CD4-positive, alpha-beta memory T cell (primary cell): ENCODE data around the gene MADD. TPM values are rescaled to one million over a fixed set of nuclear protein-coding genes. Genes with fewer than 3 reads are reported as not detected.
A peak's percentile ranks its signal among the peaks of the same experiment; 100 is the strongest.

Experiments
- CTCF ChIA-PET: fragments of 350-600 bp; sonication (Branson Sonifier 250); formaldehyde crosslinking; loops from one replicate; lab custom pipeline; 2021; ENCODE audit warnings: inconsistent platforms; ENCODE audit not compliant: partially characterized antibody; lab: Charles Lee
- POLR2A ChIA-PET: fragments of 350-600 bp; sonication (Branson Sonifier 250); formaldehyde crosslinking; loops from one replicate; lab custom pipeline; 2021; ENCODE audit not compliant: partially characterized antibody; lab: Charles Lee
- DNase-seq, 5 donors: peaks; one replicate each; pipeline versions ENCODE4 v3.0.0 to v3.0.0-alpha.2; 2020 to 2022; ENCODE audit warnings: mixed read lengths in 1 of 5
- H3K27ac ChIP-seq: one replicate; pipeline ENCODE4 v1.7.0; 2013; ENCODE audit warnings: low read depth, low read length
- H3K27me3 ChIP-seq: 2 replicates; pipeline ENCODE4 v1.7.0; 2013; ENCODE audit warnings: mild to moderate bottlenecking, low read length, moderate library complexity; ENCODE audit not compliant: insufficient read depth
- H3K36me3 ChIP-seq: 2 replicates; pipeline ENCODE4 v1.7.0; 2013; ENCODE audit warnings: mild to moderate bottlenecking, low read length, moderate library complexity; ENCODE audit not compliant: insufficient read depth
- H3K4me1 ChIP-seq: 2 replicates; pipeline ENCODE4 v1.7.0; 2013; ENCODE audit warnings: mild to moderate bottlenecking, low read length, moderate library complexity; ENCODE audit not compliant: insufficient read depth
- H3K4me3 ChIP-seq, 2 donors: one replicate each; pipeline ENCODE4 v1.7.0; 2013; ENCODE audit warnings: low read length in 2 of 2, mild to moderate bottlenecking in 1 of 2
- H3K9me3 ChIP-seq, 2 donors: one replicate each; pipeline ENCODE4 v1.7.0; 2013; ENCODE audit warnings: low read length in 2 of 2, control low read depth in 1 of 2; ENCODE audit not compliant: control insufficient read depth in 1 of 2
- H3K27ac Mint-ChIP-seq, 7 donors: one replicate each; pipeline ENCODE4 v1.8.0; 2020 to 2021; ENCODE audit warnings: mixed read lengths in 7 of 7, mild to moderate bottlenecking in 6 of 7, inconsistent platforms in 3 of 7, moderate library complexity in 3 of 7
- H3K27me3 Mint-ChIP-seq, 2 donors: one replicate each; pipeline ENCODE4 v1.8.0; 2020 to 2021; ENCODE audit warnings: mixed read lengths in 2 of 2
- H3K36me3 Mint-ChIP-seq, 2 donors: one replicate each; pipeline ENCODE4 v1.8.0; 2020 to 2021; ENCODE audit warnings: mixed read lengths in 2 of 2, inconsistent platforms in 1 of 2, mild to moderate bottlenecking in 1 of 2
- H3K4me1 Mint-ChIP-seq, 4 donors: one replicate each; pipeline ENCODE4 v1.8.0; 2020 to 2021; ENCODE audit warnings: mixed read lengths in 4 of 4, mild to moderate bottlenecking in 1 of 4
- H3K4me3 Mint-ChIP-seq, 8 donors: one replicate each; pipeline ENCODE4 v1.8.0; 2020 to 2021; ENCODE audit warnings: mixed read lengths in 8 of 8, mild to moderate bottlenecking in 7 of 8, moderate library complexity in 6 of 8, inconsistent platforms in 3 of 8
- H3K9me3 Mint-ChIP-seq, 8 donors: one replicate each; pipeline ENCODE4 v1.8.0; 2020 to 2021; ENCODE audit warnings: mixed read lengths in 8 of 8, mild to moderate bottlenecking in 5 of 8, inconsistent platforms in 3 of 8, moderate library complexity in 1 of 8
- intact Hi-C: fragments of 100-400 bp; cut with micrococcal nuclease; formaldehyde crosslinking; loops from one replicate; pipeline ENCODE4 v1.15.1; 2023
- polyA plus RNA-seq, 2 donors: library from polyadenylated mRNA; unstranded; fragments of 300-500 nt; fragmentation: Illumina TruSeq; gene quantifications; one replicate each; pipeline ENCODE4 v1.2.3, GENCODE V29; 2021
- total RNA-seq, 2 experiments: library from RNA; stranded (reverse); gene quantifications; one replicate each; pipeline ENCODE4 v1.2.3, GENCODE V29; 2021

MADD gene
- total and polyA plus RNA-seq, 4 experiments from 2014 or later, result 19.3 to 119 (median 75.3) TPM

GRCh38 chr11:47340980-47341775 lies 71.2 kb downstream of the MADD start:
- H3K9me3 ChIP-seq, result no peaks in the 10 kb centered on the region
- ChIA-PET CTCF (interaction anchor here (1.5 kb wide), 1 partner anchor 33 kb away, joined by 5 read pairs; no protein-coding TSS in a partner anchor), POLR2A (no interaction called here)
- no peaks in the 10 kb centered on the region for H3K36me3 ChIP-seq
- intact Hi-C loops, result no loop called here
- DNase-seq, result peak in 1 of 5 donors; percentile 27
- H3K4me1 ChIP-seq, result no peaks in the 10 kb centered on the region
- H3K4me3 Mint-ChIP-seq, result peak overlapping the region in 1 of 8 donors; percentile 29
- no peaks in the 10 kb centered on the region for H3K36me3 Mint-ChIP-seq
- H3K27me3 ChIP-seq, result no peaks in the 10 kb centered on the region
- peaks cover 0 to 2% (median 0%) of the 10 kb centered on the region in 4 donors for H3K4me1 Mint-ChIP-seq
- no peaks in the 10 kb centered on the region for H3K27me3 Mint-ChIP-seq
- H3K9me3 Mint-ChIP-seq, result peaks cover 0 to 2% (median 0%) of the 10 kb centered on the region in 8 donors
- peak overlapping the region in 2 of 7 donors; percentile 55 for H3K27ac Mint-ChIP-seq
- no peak overlapping the region for H3K4me3 ChIP-seq
- H3K27ac ChIP-seq, result no peak overlapping the region

GRCh38 chr11:47342036-47342803 lies 72.3 kb downstream of the MADD start:
- H3K4me3 ChIP-seq, result no peak overlapping the region
- Mint-ChIP-seq H3K27me3 (no peaks in the 10 kb centered on the region), H3K36me3 (no peaks in the 10 kb centered on the region), H3K9me3 (peaks cover 0 to 2% (median 0%) of the 10 kb centered on the region in 8 donors), H3K4me3 (no peak overlapping the region), H3K4me1 (peaks cover 0 to 2% (median 0%) of the 10 kb centered on the region in 4 donors), H3K27ac (peak overlapping the region in 2 of 7 donors; percentile 1 to 44)
- intact Hi-C loops, result no loop called here
- ChIA-PET CTCF (no interaction called here), POLR2A (no interaction called here)
- H3K27ac ChIP-seq, result no peak overlapping the region
- peak in 1 of 5 donors; percentile 13 for DNase-seq
- H3K36me3 ChIP-seq, result no peaks in the 10 kb centered on the region
- no peaks in the 10 kb centered on the region for H3K9me3 ChIP-seq
- H3K27me3 ChIP-seq, result no peaks in the 10 kb centered on the region
- H3K4me1 ChIP-seq, result no peaks in the 10 kb centered on the region

- ChIA-PET CTCF (no interaction called here), POLR2A (no interaction called here)
- H3K4me3 Mint-ChIP-seq, result no peak overlapping the region
These were observed 72.9 kb downstream of the MADD start for GRCh38 chr11:47342854-47343253.

GRCh38 chr11:47345890-47346563 lies 76.1 kb downstream of the MADD start:
- H3K4me1 Mint-ChIP-seq, result peaks cover 0 to 2% (median 0%) of the 10 kb centered on the region in 4 donors
- Histone ChIP-seq H3K9me3 (no peaks in the 10 kb centered on the region), H3K36me3 (no peaks in the 10 kb centered on the region), H3K27ac (no peak overlapping the region), H3K27me3 (no peaks in the 10 kb centered on the region), H3K4me1 (no peaks in the 10 kb centered on the region), H3K4me3 (no peak overlapping the region)
- H3K27me3 Mint-ChIP-seq, result no peaks in the 10 kb centered on the region
- H3K9me3 Mint-ChIP-seq, result no peaks in the 10 kb centered on the region
- no peaks in the 10 kb centered on the region for H3K36me3 Mint-ChIP-seq
- no peak for DNase-seq
- intact Hi-C loops, result no loop called here
- CTCF ChIA-PET, result interaction anchor here (0.6 kb wide), 1 partner anchor 183 kb away, joined by 3 read pairs; no protein-coding TSS in a partner anchor
- POLR2A ChIA-PET, result no interaction called here
- H3K4me3 Mint-ChIP-seq, result no peak overlapping the region
- H3K27ac Mint-ChIP-seq, result no peak overlapping the region

More at GRCh38 chr11:47342854-47343253, 72.9 kb downstream of the MADD start:
- Mint-ChIP-seq H3K36me3 (no peaks in the 10 kb centered on the region), H3K27ac (peak overlapping the region in 1 of 7 donors; percentile 53), H3K27me3 (no peaks in the 10 kb centered on the region), H3K4me1 (peaks cover 0 to 2% (median 0%) of the 10 kb centered on the region in 4 donors), H3K9me3 (peaks cover 0 to 2% (median 0%) of the 10 kb centered on the region in 8 donors)
- Histone ChIP-seq H3K36me3 (no peaks in the 10 kb centered on the region), H3K4me3 (no peak overlapping the region), H3K4me1 (no peaks in the 10 kb centered on the region), H3K27me3 (no peaks in the 10 kb centered on the region), H3K9me3 (no peaks in the 10 kb centered on the region), H3K27ac (no peak overlapping the region)
- intact Hi-C loops, result no loop called here
- peak in 1 of 5 donors; percentile 13 for DNase-seq

- POLR2A ChIA-PET, result no interaction called here
- Histone ChIP-seq H3K4me1 (no peaks in the 10 kb centered on the region), H3K4me3 (no peak overlapping the region), H3K9me3 (no peaks in the 10 kb centered on the region), H3K27ac (no peak overlapping the region), H3K27me3 (no peaks in the 10 kb centered on the region), H3K36me3 (no peaks in the 10 kb centered on the region)
- CTCF ChIA-PET, result no interaction called here
- intact Hi-C loops, result no loop called here
- Mint-ChIP-seq H3K27ac (no peak overlapping the region), H3K4me1 (no peaks in the 10 kb centered on the region), H3K9me3 (no peaks in the 10 kb centered on the region), H3K36me3 (no peaks in the 10 kb centered on the region), H3K27me3 (no peaks in the 10 kb centered on the region), H3K4me3 (no peak overlapping the region)
- no peak for DNase-seq
These were observed 77.2 kb downstream of the MADD start for GRCh38 chr11:47347137-47347536.

- Mint-ChIP-seq H3K27ac (peak overlapping the region in 1 of 7 donors; percentile 15), H3K27me3 (no peaks in the 10 kb centered on the region), H3K4me3 (no peak overlapping the region), H3K36me3 (no peaks in the 10 kb centered on the region), H3K4me1 (no peaks in the 10 kb centered on the region), H3K9me3 (no peaks in the 10 kb centered on the region)
- DNase-seq, result no peak
- ChIA-PET POLR2A (no interaction called here), CTCF (no interaction called here)
- no peak overlapping the region for H3K27ac ChIP-seq
- H3K36me3 ChIP-seq, result no peaks in the 10 kb centered on the region
- intact Hi-C loops, result no loop called here
- no peak overlapping the region for H3K4me3 ChIP-seq
- no peaks in the 10 kb centered on the region for H3K4me1 ChIP-seq
- no peaks in the 10 kb centered on the region for H3K9me3 ChIP-seq
- H3K27me3 ChIP-seq, result no peaks in the 10 kb centered on the region
These were observed 78.3 kb downstream of the MADD start for GRCh38 chr11:47348131-47348802.
